ENCODE results near the gene PRAME. TPM values are rescaled to one million over a fixed set of nuclear protein-coding genes. Genes with fewer than 3 reads are reported as not detected.

PRAME gene
- total RNA-seq, 1 donor from 2014 or later = 0.21 TPM

- H3K36me3 Mint-ChIP-seq (ENCODE audit: low read depth) = no peaks in the 10 kb centered on the region
Observed at GRCh38 chr22:22555596-22555995, 3.5 kb downstream of the PRAME start.

DNA sequence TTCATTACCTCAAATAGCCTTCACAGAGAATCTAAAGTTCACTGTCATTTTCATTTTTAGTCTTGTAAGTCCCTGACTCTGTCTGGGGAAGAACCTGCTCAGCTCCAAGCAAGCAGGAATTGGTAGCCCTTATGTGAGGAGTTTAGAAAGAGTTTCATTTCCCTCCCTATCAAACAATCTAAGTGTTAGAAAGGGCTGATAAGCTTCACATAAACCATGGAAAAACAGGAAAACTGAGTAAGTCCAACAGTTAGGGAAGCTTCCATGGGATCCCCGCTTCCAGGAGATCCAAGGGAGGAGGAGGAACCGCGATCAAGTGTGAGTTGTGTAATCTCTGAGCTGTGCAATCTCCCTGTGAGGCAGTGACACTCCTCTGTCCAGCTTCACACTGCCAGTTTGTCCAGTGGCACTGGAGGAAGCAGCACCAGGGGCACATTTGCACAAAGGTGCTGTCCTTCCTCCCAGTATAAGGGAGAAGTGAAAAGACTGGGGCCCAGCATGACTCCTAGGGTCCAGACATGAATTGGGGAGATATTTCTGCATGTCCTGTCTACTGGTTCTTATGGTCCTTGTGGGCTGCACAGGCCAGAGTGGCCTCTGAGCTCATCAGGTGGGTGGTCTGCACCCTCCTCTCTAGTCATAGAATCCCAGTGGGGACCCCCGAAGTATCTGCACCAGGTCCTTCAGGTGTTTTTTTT, 4.3 kb downstream of the PRAME start:
- H3K36me3 Mint-ChIP-seq (ENCODE audit: low read depth) = no peaks in the 10 kb centered on the region
- H3K9me3 Mint-ChIP-seq = peaks cover 3% of the 10 kb centered on the region

More at GRCh38 chr22:22555596-22555995, 3.5 kb downstream of the PRAME start:
- Mint-ChIP-seq H3K4me3 (no peak overlapping the region), H3K4me1 (peaks cover 15% of the 10 kb centered on the region), H3K27ac (ENCODE audit: unreplicated experiment) (no peak overlapping the region), H3K9me3 (peaks cover 3% of the 10 kb centered on the region), H3K27me3 (ENCODE audit: low read depth) (peaks cover 20% of the 10 kb centered on the region)
- DNase-seq (ENCODE audit: low read depth, low spot score) = no peak
- TF ChIP-seq, protein P1, sequence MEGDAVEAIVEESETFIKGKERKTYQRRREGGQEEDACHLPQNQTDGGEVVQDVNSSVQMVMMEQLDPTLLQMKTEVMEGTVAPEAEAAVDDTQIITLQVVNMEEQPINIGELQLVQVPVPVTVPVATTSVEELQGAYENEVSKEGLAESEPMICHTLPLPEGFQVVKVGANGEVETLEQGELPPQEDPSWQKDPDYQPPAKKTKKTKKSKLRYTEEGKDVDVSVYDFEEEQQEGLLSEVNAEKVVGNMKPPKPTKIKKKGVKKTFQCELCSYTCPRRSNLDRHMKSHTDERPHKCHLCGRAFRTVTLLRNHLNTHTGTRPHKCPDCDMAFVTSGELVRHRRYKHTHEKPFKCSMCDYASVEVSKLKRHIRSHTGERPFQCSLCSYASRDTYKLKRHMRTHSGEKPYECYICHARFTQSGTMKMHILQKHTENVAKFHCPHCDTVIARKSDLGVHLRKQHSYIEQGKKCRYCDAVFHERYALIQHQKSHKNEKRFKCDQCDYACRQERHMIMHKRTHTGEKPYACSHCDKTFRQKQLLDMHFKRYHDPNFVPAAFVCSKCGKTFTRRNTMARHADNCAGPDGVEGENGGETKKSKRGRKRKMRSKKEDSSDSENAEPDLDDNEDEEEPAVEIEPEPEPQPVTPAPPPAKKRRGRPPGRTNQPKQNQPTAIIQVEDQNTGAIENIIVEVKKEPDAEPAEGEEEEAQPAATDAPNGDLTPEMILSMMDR (conservative IDR thresholded peaks at IDR 0.05) = no peak

DNA sequence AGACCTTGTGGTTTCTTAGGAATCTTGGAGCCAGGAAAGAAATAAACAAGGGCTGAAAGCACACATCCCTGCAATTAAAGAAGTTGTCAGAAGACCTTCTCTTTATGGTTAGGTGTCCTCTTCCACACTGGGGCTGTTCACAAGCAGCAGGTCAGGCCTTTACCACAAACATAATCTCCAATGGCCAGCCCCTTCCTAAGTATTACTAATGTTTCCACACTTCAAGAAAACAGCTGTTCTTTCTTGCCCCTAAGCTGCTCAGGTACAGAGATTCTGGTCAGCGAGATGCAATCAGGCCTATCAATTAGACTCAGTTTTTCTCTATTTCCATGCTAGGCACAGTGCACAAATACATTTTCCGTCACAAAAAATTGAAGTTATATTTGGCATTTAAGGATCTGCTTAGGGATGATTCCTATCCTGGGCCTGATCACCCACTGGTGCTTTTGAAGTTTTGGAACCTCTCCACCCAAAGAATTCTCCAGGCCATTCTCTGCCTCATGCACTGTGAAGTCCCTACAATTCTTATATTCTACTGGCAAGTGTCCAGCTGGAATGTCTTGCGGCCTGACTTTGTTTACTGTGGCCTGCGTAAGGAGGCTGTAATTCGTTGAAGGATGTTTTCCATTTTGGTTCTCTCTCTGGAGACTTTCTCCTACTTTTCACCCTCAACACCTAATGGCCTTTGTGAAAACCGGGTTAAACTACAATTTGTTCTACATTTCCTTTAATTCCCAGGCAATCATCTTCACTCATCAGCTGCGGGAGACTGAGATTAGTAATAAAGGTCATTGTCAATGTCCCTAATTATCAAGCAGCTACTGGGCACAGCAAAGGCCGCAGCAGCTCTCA, 5.1 kb downstream of the PRAME start:
- peaks cover 29% of the 10 kb centered on the region for H3K27me3 Mint-ChIP-seq (ENCODE audit: low read depth)
- H3K9me3 Mint-ChIP-seq = peaks cover under 1% of the 10 kb centered on the region
- no peaks in the 10 kb centered on the region for H3K36me3 Mint-ChIP-seq (ENCODE audit: low read depth)
- H3K27ac Mint-ChIP-seq (ENCODE audit: unreplicated experiment) = no peak overlapping the region
- H3K4me3 Mint-ChIP-seq = no peak overlapping the region
- TF ChIP-seq, protein P1 (conservative IDR thresholded peaks at IDR 0.05) = no peak
- peaks cover 10% of the 10 kb centered on the region for H3K4me1 Mint-ChIP-seq
- DNase-seq (ENCODE audit: low read depth, low spot score) = no peak

More for the DNA sequence above, 4.3 kb downstream of the PRAME start:
- no peak for DNase-seq (ENCODE audit: low read depth, low spot score)
- Mint-ChIP-seq H3K27me3 (ENCODE audit: low read depth) (peaks cover 27% of the 10 kb centered on the region), H3K27ac (ENCODE audit: unreplicated experiment) (no peak overlapping the region), H3K4me3 (no peak overlapping the region), H3K4me1 (peaks cover 15% of the 10 kb centered on the region)
- TF ChIP-seq, protein P1 (conservative IDR thresholded peaks at IDR 0.05) = no peak

GRCh38 chr22:22553141-22553540, 5.9 kb downstream of the PRAME start:
- TF ChIP-seq, protein P1 (conservative IDR thresholded peaks at IDR 0.05) = no peak
- no peak for DNase-seq (ENCODE audit: low read depth, low spot score)
- Mint-ChIP-seq H3K27ac (ENCODE audit: unreplicated experiment) (no peak overlapping the region), H3K4me1 (peaks cover 9% of the 10 kb centered on the region), H3K27me3 (ENCODE audit: low read depth) (peaks cover 36% of the 10 kb centered on the region), H3K4me3 (no peak overlapping the region), H3K36me3 (ENCODE audit: low read depth) (no peaks in the 10 kb centered on the region), H3K9me3 (no peaks in the 10 kb centered on the region)

DNA sequence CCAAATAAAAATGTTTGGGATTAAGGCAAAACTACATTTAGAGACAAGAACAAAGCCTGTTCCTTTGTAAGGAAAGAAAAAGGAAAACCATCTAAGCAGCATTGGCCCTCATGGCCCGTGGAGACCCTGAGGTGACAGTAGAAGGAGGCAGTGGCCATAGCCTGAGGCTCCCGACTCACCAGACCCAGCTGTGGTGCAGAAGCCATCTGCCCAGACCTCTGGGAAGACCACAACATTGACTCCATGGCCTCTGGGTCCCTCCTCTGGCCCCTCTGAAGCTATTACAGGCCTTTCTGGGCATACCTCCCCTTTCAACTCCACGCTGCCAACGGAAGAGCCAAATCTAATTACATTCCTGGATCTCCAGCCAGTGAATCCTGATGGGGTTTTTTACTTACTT, 6.4 kb downstream of the PRAME start:
- peak overlapping the region; percentile 20 for H3K4me3 Mint-ChIP-seq
- H3K36me3 Mint-ChIP-seq (ENCODE audit: low read depth) = no peaks in the 10 kb centered on the region
- peaks cover 42% of the 10 kb centered on the region for H3K27me3 Mint-ChIP-seq (ENCODE audit: low read depth)
- H3K27ac Mint-ChIP-seq (ENCODE audit: unreplicated experiment) = no peak overlapping the region
- no peaks in the 10 kb centered on the region for H3K9me3 Mint-ChIP-seq
- peaks cover 9% of the 10 kb centered on the region for H3K4me1 Mint-ChIP-seq
- peak; percentile 10 for DNase-seq (ENCODE audit: low read depth, low spot score)
- TF ChIP-seq, protein P1 (conservative IDR thresholded peaks at IDR 0.05) = no peak
